Cardiac muscle cell (in vitro differentiated cells and primary cell): ENCODE measurements around the gene PEX3. TPM values are rescaled to one million over a fixed set of nuclear protein-coding genes. Genes with fewer than 3 reads are reported as not detected.
"Not testable (repeated sequence)": the region's sequence is repeated elsewhere in the genome, so short reads cannot be mapped to it uniquely, and the experiment has no call there.

ENCODE experiments used
- DNase-seq, 2 donors: peaks; one replicate each; pipeline versions ENCODE4 v3.0.0 to v3.0.0-alpha.2; 2010 to 2017; ENCODE audit warnings: low read depth in 1 of 2, low spot score in 1 of 2
- H3K27ac ChIP-seq: fragments of 200-600 bp; sonication (generic); 2 replicates; pipeline ENCODE4 v1.5.1; 2016
- H3K27me3 ChIP-seq: fragments of 200-600 bp; sonication (generic); 2 replicates; pipeline ENCODE4 v1.6.0; 2016; ENCODE audit warnings: control low read depth
- H3K36me3 ChIP-seq: fragments of 200-600 bp; sonication (generic); 2 replicates; pipeline ENCODE4 v1.5.1; 2016; ENCODE audit warnings: control low read depth
- H3K4me1 ChIP-seq: fragments of 200-600 bp; sonication (generic); 2 replicates; pipeline ENCODE4 v1.8.1; 2017; ENCODE audit warnings: low read depth, mild to moderate bottlenecking, mixed run types
- H3K4me3 ChIP-seq: fragments of 200-600 bp; sonication (generic); 2 replicates; pipeline ENCODE4 v1.5.1; 2016; ENCODE audit warnings: mild to moderate bottlenecking
- H3K9me3 ChIP-seq: fragments of 200-600 bp; sonication (generic); 2 replicates; pipeline ENCODE4 v1.5.1; 2017; ENCODE audit warnings: low read depth, mild to moderate bottlenecking, control low read depth
- polyA plus RNA-seq: library from polyadenylated mRNA; unstranded; fragments of >200 nt; fragmentation: Nextera tagmentation; extraction: Ambion mirVana; gene quantifications from 2 replicates; pipeline ENCODE4 v1.2.1, GENCODE V29; 2016
- total RNA-seq: library from RNA; depleted of rRNA; stranded (reverse); fragments of >200 nt; gene quantifications from 2 replicates; pipeline ENCODE4 v1.2.3, GENCODE V29; 2016
- TF ChIP-seq, protein P1 (sequence below): IDR thresholded peaks from 2 replicates; pipeline ENCODE4 v1.5.1; 2012; ENCODE audit warnings: low read depth, mild to moderate bottlenecking, low read length

The PEX3 gene
- total and polyA plus RNA-seq, 2 experiments from 2014 or later = 8.9 to 34.9 TPM

DNA sequence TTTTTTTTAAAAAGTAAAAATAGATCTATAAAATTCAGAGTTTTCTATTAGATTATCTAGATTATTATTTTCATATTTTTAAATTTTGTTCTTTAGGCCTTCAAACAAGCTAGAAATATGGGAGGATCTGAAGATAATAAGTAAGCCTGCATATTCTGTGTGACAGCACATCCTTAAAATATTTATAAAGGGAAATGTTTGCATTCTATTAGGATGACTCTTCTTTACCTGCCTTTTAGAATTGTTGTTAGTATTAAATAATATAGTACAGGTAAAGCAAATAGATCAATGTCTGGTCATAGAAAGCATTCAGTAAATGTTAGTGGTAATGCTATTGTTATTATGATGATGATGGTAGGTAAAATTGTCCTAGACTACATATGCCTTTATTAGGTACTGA lies 17.4 kb downstream of the PEX3 start:
- Histone ChIP-seq H3K27me3 (no peaks in the 10 kb centered on the region), H3K4me3 (no peak overlapping the region), H3K9me3 (no peaks in the 10 kb centered on the region), H3K4me1 (no peaks in the 10 kb centered on the region), H3K27ac (no peak overlapping the region), H3K36me3 (peaks cover 19% of the 10 kb centered on the region)
- DNase-seq = no peak
- TF ChIP-seq, protein P1, sequence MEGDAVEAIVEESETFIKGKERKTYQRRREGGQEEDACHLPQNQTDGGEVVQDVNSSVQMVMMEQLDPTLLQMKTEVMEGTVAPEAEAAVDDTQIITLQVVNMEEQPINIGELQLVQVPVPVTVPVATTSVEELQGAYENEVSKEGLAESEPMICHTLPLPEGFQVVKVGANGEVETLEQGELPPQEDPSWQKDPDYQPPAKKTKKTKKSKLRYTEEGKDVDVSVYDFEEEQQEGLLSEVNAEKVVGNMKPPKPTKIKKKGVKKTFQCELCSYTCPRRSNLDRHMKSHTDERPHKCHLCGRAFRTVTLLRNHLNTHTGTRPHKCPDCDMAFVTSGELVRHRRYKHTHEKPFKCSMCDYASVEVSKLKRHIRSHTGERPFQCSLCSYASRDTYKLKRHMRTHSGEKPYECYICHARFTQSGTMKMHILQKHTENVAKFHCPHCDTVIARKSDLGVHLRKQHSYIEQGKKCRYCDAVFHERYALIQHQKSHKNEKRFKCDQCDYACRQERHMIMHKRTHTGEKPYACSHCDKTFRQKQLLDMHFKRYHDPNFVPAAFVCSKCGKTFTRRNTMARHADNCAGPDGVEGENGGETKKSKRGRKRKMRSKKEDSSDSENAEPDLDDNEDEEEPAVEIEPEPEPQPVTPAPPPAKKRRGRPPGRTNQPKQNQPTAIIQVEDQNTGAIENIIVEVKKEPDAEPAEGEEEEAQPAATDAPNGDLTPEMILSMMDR = no peak

DNA sequence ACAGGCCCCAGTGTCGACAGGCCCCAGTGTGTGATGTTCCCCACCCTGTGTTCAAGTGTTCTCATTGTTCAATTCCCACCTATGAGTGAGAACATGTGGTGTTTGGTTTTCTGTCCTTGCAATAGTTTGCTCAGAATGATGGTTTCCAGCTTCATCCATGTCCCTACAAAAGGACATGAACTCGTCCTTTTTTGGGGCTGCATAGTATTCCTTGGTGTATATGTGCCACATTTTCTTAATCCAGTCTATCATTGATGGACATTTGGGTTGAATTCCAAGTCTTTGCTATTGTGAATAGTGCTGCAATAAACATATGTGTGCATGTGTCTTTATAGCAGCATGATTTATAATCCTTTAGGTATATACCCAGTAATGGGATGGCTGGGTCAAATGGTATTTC lies 18.2 kb downstream of the PEX3 start:
- H3K27ac ChIP-seq, H3K4me1 ChIP-seq, H3K9me3 ChIP-seq, DNase-seq, H3K27me3 ChIP-seq, H3K4me3 ChIP-seq: not testable (repeated sequence)
- H3K36me3 ChIP-seq = peaks cover 12% of the 10 kb centered on the region

DNA sequence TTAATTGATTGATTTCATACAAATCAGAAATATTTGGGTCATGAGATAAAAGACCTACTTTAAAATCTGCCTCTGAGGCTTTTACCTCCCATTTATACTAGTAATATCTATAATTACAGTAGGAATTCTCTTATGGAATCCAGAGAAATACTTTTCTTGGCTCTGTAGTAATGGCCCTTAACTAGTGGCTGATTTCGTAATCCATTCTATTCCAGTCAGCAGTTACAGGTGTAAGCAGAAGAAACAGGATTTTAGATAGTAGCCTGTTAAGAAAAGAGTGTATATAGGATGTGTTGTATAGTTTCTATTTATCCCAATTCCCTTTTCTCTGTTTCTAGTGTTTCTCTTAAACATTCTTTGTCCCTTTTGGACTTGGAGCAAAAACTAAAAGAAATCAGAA lies 21.2 kb downstream of the PEX3 start:
- TF ChIP-seq, protein P1 = no peak
- Histone ChIP-seq H3K9me3 (no peaks in the 10 kb centered on the region), H3K4me3 (no peak overlapping the region), H3K36me3 (peaks cover 11% of the 10 kb centered on the region), H3K4me1 (no peaks in the 10 kb centered on the region), H3K27me3 (no peaks in the 10 kb centered on the region), H3K27ac (no peak overlapping the region)
- DNase-seq = no peak

DNA sequence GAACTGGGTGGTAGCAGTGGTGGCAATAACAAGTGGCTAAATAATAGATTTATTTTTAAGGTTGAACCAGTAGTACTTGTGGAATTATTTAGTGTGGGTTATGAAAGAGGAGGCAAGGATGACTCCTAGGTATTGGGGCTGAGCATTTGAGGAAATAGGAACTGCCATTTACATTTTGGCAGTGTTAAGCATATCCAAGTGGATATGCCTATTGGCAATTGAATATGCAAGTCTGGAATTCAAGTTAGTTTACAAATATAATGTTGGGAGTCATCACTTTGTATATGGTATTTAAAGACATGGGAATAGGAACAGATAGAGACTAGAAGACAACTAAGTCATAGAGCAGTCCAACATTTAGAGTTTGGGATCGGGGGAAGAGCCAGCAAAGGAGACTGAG lies 25.9 kb downstream of the PEX3 start:
- Histone ChIP-seq H3K27me3 (no peaks in the 10 kb centered on the region), H3K4me3 (no peak overlapping the region), H3K4me1 (no peaks in the 10 kb centered on the region), H3K27ac (no peak overlapping the region), H3K9me3 (no peaks in the 10 kb centered on the region), H3K36me3 (peaks cover 7% of the 10 kb centered on the region)
- DNase-seq = no peak
- TF ChIP-seq, protein P1 = no peak

DNA sequence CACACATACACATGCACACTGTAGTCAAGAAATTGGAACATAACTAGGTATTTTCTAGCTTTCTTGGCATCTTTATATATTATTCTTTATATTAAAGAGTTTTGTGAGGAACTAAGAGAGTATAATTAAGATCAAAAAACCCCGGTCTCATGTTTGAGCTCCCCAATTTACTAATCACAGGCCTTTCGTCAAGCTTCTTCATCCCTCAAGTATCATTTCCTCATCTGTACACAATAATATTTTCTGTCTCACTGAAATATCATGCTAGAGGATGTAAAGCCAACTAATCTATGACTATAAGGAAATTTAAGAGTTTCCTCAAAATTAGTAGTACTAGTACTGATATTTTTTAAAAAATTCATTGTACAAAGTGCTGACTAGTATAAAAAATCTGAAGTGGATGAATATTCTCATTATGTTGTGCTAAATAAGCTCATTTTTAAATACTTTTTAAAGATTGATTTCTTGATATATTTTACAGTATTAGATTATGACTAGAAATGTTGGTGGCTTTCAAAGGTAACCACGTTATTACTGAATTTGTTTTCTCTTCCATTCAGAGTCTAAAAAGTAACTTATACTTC lies 28.0 kb downstream of the PEX3 start:
- Histone ChIP-seq H3K9me3 (no peaks in the 10 kb centered on the region), H3K4me3 (no peak overlapping the region), H3K4me1 (no peaks in the 10 kb centered on the region), H3K36me3 (no peaks in the 10 kb centered on the region), H3K27ac (no peak overlapping the region), H3K27me3 (no peaks in the 10 kb centered on the region)
- TF ChIP-seq, protein P1 = no peak
- DNase-seq = no peak

DNA sequence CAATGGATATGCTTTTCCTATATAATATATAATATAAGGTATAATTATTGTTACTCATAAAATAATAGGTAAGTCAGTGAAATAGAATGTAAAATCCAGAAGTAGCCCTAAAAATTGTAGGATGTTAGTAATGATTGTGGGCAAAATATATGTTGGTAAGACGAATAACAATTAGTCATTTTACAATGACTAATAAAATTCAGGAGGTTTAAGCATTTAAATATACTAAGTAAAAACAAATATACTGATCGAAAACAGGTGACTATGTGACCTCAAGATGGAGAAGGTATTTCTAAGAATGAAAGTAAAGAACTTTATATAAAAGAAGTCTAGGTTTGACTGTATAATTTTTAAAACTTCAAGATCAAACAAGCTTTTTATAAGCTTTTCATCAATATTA lies 32.0 kb downstream of the PEX3 start:
- Histone ChIP-seq H3K4me3 (no peak overlapping the region), H3K36me3 (no peaks in the 10 kb centered on the region), H3K27me3 (no peaks in the 10 kb centered on the region), H3K4me1 (no peaks in the 10 kb centered on the region), H3K27ac (no peak overlapping the region), H3K9me3 (no peaks in the 10 kb centered on the region)
- no peak for DNase-seq
- TF ChIP-seq, protein P1 = no peak
